Type B pancreatic cell (in vitro differentiated cells): ENCODE data around the gene MAPK13. TPM values are rescaled to one million over a fixed set of nuclear protein-coding genes. Genes with fewer than 3 reads are reported as not detected.

Experiments used
- DNase-seq: peaks from one replicate; pipeline ENCODE4 v3.0.0; 2021; ENCODE audit warnings: mixed read lengths; ENCODE audit not compliant: unreplicated experiment; ENCODE audit errors: extremely low spot score
- H3K27ac Mint-ChIP-seq: 2 replicates; pipeline ENCODE4 v1.8.0; 2021; ENCODE audit warnings: mild to moderate bottlenecking, mixed read lengths
- H3K27me3 Mint-ChIP-seq: 2 replicates; pipeline ENCODE4 v1.8.0; 2021; ENCODE audit warnings: mixed read lengths
- H3K36me3 Mint-ChIP-seq: 2 replicates; pipeline ENCODE4 v1.8.0; 2021; ENCODE audit warnings: mixed read lengths
- H3K4me1 Mint-ChIP-seq: one replicate; pipeline ENCODE4 v1.8.0; 2021; ENCODE audit warnings: mixed read lengths; ENCODE audit not compliant: unreplicated experiment
- H3K4me3 Mint-ChIP-seq: 2 replicates; pipeline ENCODE4 v1.8.0; 2021; ENCODE audit warnings: mild to moderate bottlenecking, mixed read lengths
- H3K9me3 Mint-ChIP-seq: 2 replicates; pipeline ENCODE4 v1.8.0; 2021; ENCODE audit warnings: mixed read lengths
- total RNA-seq: library from RNA; stranded (reverse); gene quantifications from 2 replicates; pipeline ENCODE4 v1.2.1, GENCODE V29; 2021; ENCODE audit warnings: low replicate concordance
- TF ChIP-seq, protein P1 (sequence below): fragments of 200-600 bp; sonication (generic); conservative IDR thresholded peaks from 2 replicates; pipeline ENCODE4 v1.5.0; 2021; ENCODE audit warnings: antibody characterized with exemption, mild to moderate bottlenecking

The MAPK13 gene
- total RNA-seq, 1 donor from 2014 or later: 29.4 TPM

DNA sequence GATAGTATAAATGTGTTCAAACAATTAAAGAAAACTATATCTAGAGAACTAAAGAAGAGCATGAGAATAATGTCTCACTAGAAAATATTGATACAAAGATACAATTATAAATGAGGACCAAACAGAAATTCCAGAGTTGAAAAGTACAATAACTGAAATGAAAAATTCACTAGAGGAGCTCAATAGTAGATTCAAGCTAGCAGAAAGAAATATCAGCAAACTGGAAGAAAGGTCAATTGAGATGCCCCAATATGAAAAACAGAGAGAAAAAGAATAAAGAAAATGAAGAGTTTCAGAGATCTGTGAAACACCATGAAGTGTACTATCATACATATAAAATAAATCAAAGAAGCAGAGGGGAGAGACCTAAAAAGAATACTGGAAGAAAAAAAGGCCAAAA is 48.2 kb downstream of the MAPK13 start:
- Mint-ChIP-seq H3K4me1 (no peaks in the 10 kb centered on the region), H3K27ac (no peak overlapping the region), H3K36me3 (peaks cover 5% of the 10 kb centered on the region), H3K27me3 (no peaks in the 10 kb centered on the region), H3K4me3 (no peak overlapping the region), H3K9me3 (peaks cover 10% of the 10 kb centered on the region)
- DNase-seq: no peak
- TF ChIP-seq, protein P1, sequence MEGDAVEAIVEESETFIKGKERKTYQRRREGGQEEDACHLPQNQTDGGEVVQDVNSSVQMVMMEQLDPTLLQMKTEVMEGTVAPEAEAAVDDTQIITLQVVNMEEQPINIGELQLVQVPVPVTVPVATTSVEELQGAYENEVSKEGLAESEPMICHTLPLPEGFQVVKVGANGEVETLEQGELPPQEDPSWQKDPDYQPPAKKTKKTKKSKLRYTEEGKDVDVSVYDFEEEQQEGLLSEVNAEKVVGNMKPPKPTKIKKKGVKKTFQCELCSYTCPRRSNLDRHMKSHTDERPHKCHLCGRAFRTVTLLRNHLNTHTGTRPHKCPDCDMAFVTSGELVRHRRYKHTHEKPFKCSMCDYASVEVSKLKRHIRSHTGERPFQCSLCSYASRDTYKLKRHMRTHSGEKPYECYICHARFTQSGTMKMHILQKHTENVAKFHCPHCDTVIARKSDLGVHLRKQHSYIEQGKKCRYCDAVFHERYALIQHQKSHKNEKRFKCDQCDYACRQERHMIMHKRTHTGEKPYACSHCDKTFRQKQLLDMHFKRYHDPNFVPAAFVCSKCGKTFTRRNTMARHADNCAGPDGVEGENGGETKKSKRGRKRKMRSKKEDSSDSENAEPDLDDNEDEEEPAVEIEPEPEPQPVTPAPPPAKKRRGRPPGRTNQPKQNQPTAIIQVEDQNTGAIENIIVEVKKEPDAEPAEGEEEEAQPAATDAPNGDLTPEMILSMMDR: no peak

DNA sequence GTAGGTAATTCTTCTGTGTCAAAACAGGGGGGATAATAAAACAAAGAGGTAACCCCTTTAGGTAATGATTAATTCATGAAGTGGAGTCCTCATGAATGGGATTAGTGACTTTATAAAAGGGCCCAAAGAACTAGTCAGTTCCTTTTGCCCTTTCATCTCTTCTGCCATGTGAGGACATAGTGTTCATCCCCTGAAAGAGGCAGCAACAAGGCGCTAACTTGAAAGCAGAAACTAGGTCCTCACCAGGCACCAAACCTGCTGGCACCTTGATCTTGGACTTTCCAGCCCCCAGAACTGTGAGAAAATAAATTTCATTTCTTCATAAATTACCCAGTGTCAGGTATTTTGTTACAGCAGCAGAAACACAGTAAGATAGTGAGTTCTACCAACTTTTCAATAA is 49.8 kb downstream of the MAPK13 start:
- H3K4me1 Mint-ChIP-seq: no peaks in the 10 kb centered on the region
- H3K27ac Mint-ChIP-seq: no peak overlapping the region
- no peak overlapping the region for H3K4me3 Mint-ChIP-seq
- peaks cover 10% of the 10 kb centered on the region for H3K9me3 Mint-ChIP-seq
- TF ChIP-seq, protein P1: no peak
- H3K36me3 Mint-ChIP-seq: peaks cover 5% of the 10 kb centered on the region
- DNase-seq: no peak
- no peaks in the 10 kb centered on the region for H3K27me3 Mint-ChIP-seq

DNA sequence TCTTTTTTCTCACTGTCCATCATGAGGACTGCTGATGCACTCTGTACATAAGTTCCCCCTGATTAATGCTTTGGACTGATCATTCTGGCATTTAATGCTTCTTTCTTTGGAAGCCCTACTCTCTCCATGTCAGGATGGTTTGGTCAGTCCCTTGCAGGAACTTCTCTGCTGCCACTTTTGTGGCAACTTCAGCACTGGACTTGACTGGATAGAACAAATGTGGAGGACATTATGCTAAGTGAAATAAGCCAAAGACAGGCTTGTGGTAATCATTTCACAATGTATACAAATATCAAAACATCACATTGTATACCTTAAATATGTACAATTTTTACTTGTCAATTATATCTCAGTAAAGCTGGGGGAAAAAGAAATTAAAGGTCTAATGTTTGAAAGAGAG is 54.0 kb downstream of the MAPK13 start:
- Mint-ChIP-seq H3K36me3 (no peaks in the 10 kb centered on the region), H3K9me3 (no peaks in the 10 kb centered on the region), H3K4me3 (no peak overlapping the region), H3K4me1 (no peaks in the 10 kb centered on the region), H3K27ac (no peak overlapping the region), H3K27me3 (no peaks in the 10 kb centered on the region)
- TF ChIP-seq, protein P1: no peak
- no peak for DNase-seq

DNA sequence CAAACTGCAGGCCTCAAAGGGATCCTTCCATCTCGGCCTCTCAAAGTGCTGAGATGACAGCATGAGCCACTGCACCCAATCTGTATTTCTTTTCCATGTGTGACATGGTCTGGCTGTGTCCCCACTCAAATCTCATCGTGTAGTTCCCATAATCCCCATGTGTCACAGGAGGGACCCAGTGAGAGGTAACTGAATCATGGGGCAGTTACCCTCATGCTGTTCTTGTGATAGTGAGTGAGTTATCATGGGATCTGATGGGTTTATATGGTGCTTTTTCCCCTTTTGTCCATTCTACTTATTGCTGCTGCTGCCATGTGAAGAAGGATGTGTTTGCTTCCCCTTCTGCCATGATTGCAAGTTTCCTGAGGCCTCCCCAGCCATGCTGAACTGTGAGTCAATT is 55.9 kb downstream of the MAPK13 start:
- no peak for DNase-seq
- H3K36me3 Mint-ChIP-seq: no peaks in the 10 kb centered on the region
- TF ChIP-seq, protein P1: no peak
- no peaks in the 10 kb centered on the region for H3K4me1 Mint-ChIP-seq
- no peak overlapping the region for H3K4me3 Mint-ChIP-seq
- no peaks in the 10 kb centered on the region for H3K27me3 Mint-ChIP-seq
- H3K9me3 Mint-ChIP-seq: no peaks in the 10 kb centered on the region
- no peak overlapping the region for H3K27ac Mint-ChIP-seq

DNA sequence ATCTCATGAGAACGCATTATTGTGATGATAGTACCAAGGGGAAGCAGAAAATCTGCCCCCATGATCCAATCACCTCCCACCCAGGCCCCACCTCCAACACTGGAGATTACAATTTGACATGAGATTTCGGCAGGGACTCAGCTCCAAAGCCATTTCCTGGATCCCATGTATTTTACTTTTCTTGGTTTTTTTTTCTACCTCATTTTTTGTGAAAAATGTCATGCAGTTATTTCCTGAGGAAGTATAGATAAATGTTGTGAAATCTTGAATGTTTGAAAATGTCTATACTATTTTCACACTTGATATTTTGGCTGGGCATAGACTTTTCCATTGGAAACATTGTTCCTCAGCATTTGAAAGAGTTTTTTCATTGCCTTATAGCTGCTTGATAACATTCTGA is 57.1 kb downstream of the MAPK13 start:
- no peaks in the 10 kb centered on the region for H3K4me1 Mint-ChIP-seq
- DNase-seq: no peak
- H3K27me3 Mint-ChIP-seq: no peaks in the 10 kb centered on the region
- no peaks in the 10 kb centered on the region for H3K36me3 Mint-ChIP-seq
- H3K9me3 Mint-ChIP-seq: no peaks in the 10 kb centered on the region
- H3K27ac Mint-ChIP-seq: no peak overlapping the region
- TF ChIP-seq, protein P1: no peak
- H3K4me3 Mint-ChIP-seq: no peak overlapping the region

Other genes starting within 250 kb of the MAPK13 start
- gene SRPK1, start 209.4 kb upstream of the MAPK13 start, total RNA-seq: 69.7 and 73.8 TPM in 2 replicates
- gene SLC26A8, start 105.9 kb upstream of the MAPK13 start, total RNA-seq: 0.19 TPM in 1 of 2 replicates, not detected in the other
- 40.1 and 52.1 TPM in 2 replicates for gene MAPK14, start 102.7 kb upstream of the MAPK13 start, total RNA-seq
- 47.7 and 48.4 TPM in 2 replicates for gene BRPF3, start 66.2 kb downstream of the MAPK13 start, total RNA-seq
- 0.12 TPM in 1 of 2 replicates, not detected in the other for gene PNPLA1, start 139.5 kb downstream of the MAPK13 start, total RNA-seq
- gene BNIP5, start 206.4 kb downstream of the MAPK13 start, total RNA-seq: 1.4 and 2.1 TPM in 2 replicates